ENCODE measurements around the gene DNAJC13. TPM values are rescaled to one million over a fixed set of nuclear protein-coding genes. Genes with fewer than 3 reads are reported as not detected.

Gene DNAJC13
- total RNA-seq, 2 donors from 2014 or later, result 41.3 to 51.3 TPM

- no peaks in the 10 kb centered on the region for H3K9me3 ChIP-seq
- no peaks in the 10 kb centered on the region for H3K4me1 ChIP-seq
- TF ChIP-seq CTCF (IDR thresholded peaks at IDR 0.05), result no peak
- no peaks in the 10 kb centered on the region for H3K27me3 ChIP-seq
- H3K9ac ChIP-seq (ENCODE audit: low read depth in 2 of 2, low read length in 2 of 2), result no peak overlapping the region
- DNase-seq, result no peak
- no peaks in the 10 kb centered on the region for H3K36me3 ChIP-seq
- intact Hi-C loops (cut with DNase I), result no loop called here
- H3K27ac ChIP-seq, result no peak overlapping the region
- H3K4me3 ChIP-seq, result no peak overlapping the region
These were observed 38.5 kb upstream of the DNAJC13 start for GRCh38 chr3:132378846-132379245.

- Histone ChIP-seq H3K4me1 (no peaks in the 10 kb centered on the region), H3K27me3 (no peaks in the 10 kb centered on the region), H3K36me3 (no peaks in the 10 kb centered on the region), H3K9ac (ENCODE audit: low read depth in 2 of 2, low read length in 2 of 2) (no peak overlapping the region), H3K9me3 (no peaks in the 10 kb centered on the region), H3K4me3 (no peak overlapping the region), H3K27ac (no peak overlapping the region)
- intact Hi-C loops (cut with DNase I), result no loop called here
- no peak for TF ChIP-seq CTCF (IDR thresholded peaks at IDR 0.05)
- no peak for DNase-seq
These were observed 36.4 kb upstream of the DNAJC13 start for GRCh38 chr3:132380920-132381319.

- no peaks in the 10 kb centered on the region for H3K9me3 ChIP-seq
- H3K36me3 ChIP-seq, result no peaks in the 10 kb centered on the region
- H3K27ac ChIP-seq, result no peak overlapping the region
- no peak for DNase-seq
- no peak for TF ChIP-seq CTCF (IDR thresholded peaks at IDR 0.05)
- no peaks in the 10 kb centered on the region for H3K4me1 ChIP-seq
- intact Hi-C loops (cut with DNase I), result no loop called here
- H3K27me3 ChIP-seq, result no peaks in the 10 kb centered on the region
- H3K4me3 ChIP-seq, result no peak overlapping the region
- H3K9ac ChIP-seq (ENCODE audit: low read depth in 2 of 2, low read length in 2 of 2), result no peak overlapping the region
These were observed 35.9 kb upstream of the DNAJC13 start for GRCh38 chr3:132381348-132381944.

GRCh38 chr3:132382267-132382666, 35.0 kb upstream of the DNAJC13 start:
- no peak for DNase-seq
- Histone ChIP-seq H3K9me3 (no peaks in the 10 kb centered on the region), H3K9ac (ENCODE audit: low read depth in 2 of 2, low read length in 2 of 2) (no peak overlapping the region), H3K27me3 (no peaks in the 10 kb centered on the region), H3K36me3 (no peaks in the 10 kb centered on the region), H3K4me1 (no peaks in the 10 kb centered on the region), H3K4me3 (no peak overlapping the region), H3K27ac (no peak overlapping the region)
- intact Hi-C loops (cut with DNase I), result no loop called here
- TF ChIP-seq CTCF (IDR thresholded peaks at IDR 0.05), result no peak

GRCh38 chr3:132382688-132383194, 34.6 kb upstream of the DNAJC13 start:
- H3K9ac ChIP-seq (ENCODE audit: low read depth in 2 of 2, low read length in 2 of 2), result no peak overlapping the region
- H3K36me3 ChIP-seq, result no peaks in the 10 kb centered on the region
- no peaks in the 10 kb centered on the region for H3K4me1 ChIP-seq
- no peaks in the 10 kb centered on the region for H3K27me3 ChIP-seq
- intact Hi-C loops (cut with DNase I), result no loop called here
- H3K27ac ChIP-seq, result no peak overlapping the region
- no peak overlapping the region for H3K4me3 ChIP-seq
- H3K9me3 ChIP-seq, result no peaks in the 10 kb centered on the region
- no peak for TF ChIP-seq CTCF (IDR thresholded peaks at IDR 0.05)
- DNase-seq, result no peak
